H1 (cell line): Measurements from ENCODE around the gene VPS37D. TPM values are rescaled to one million over a fixed set of nuclear protein-coding genes. Genes with fewer than 3 reads are reported as not detected.

Experiments
- CTCF ChIA-PET: fragments of 300-600 bp; sonication (Branson Sonifier 250); formaldehyde crosslinking; loops from one replicate; lab custom pipeline; 2021; ENCODE audit not compliant: partially characterized antibody; lab: Charles Lee
- POLR2A ChIA-PET: fragments of 300-600 bp; sonication (Branson Sonifier 250); formaldehyde crosslinking; loops from one replicate; lab custom pipeline; 2021; ENCODE audit warnings: inconsistent platforms; ENCODE audit not compliant: partially characterized antibody; lab: Charles Lee
- DNase-seq, 2 experiments: peaks; one replicate each; pipeline versions ENCODE4 v3.0.0 to v3.0.0-alpha.2; 2010 to 2022; ENCODE audit warnings: low spot score in 2 of 2, low read depth in 1 of 2, mixed read lengths in 1 of 2
- FAIRE-seq: peaks from 2 replicates; lab custom pipeline; 2011; peaks lifted over from hg19 to GRCh38; lab: Jason Lieb, UNC
- H2AFZ ChIP-seq: 2 replicates; pipeline ENCODE4 v1.8.1; 2012; ENCODE audit warnings: low read length, inconsistent platforms
- H2AK5ac ChIP-seq: 2 replicates; pipeline ENCODE4 v1.6.1; 2013; ENCODE audit warnings: low read depth, low read length
- H2BK120ac ChIP-seq: replicated peaks from 2 replicates; pipeline ENCODE3; 2013; ENCODE audit warnings: low read depth, low read length, inconsistent platforms
- H2BK12ac ChIP-seq: 2 replicates; pipeline ENCODE4 v1.6.1; 2013; ENCODE audit warnings: low read depth, low read length
- H2BK15ac ChIP-seq: 2 replicates; pipeline ENCODE4 v1.6.1; 2013; ENCODE audit warnings: low read length
- H2BK20ac ChIP-seq: 2 replicates; pipeline ENCODE4 v1.6.1; 2013; ENCODE audit warnings: low read length
- H2BK5ac ChIP-seq: 2 replicates; pipeline ENCODE4 v1.6.1; 2013; ENCODE audit warnings: low read depth, low read length
- H3K14ac ChIP-seq: 2 replicates; pipeline ENCODE4 v1.6.1; 2013; ENCODE audit warnings: inconsistent platforms; ENCODE audit not compliant: insufficient read length
- H3K18ac ChIP-seq: 2 replicates; pipeline ENCODE4 v1.6.1; 2013; ENCODE audit warnings: low read length; ENCODE audit errors: extremely low read depth
- H3K23ac ChIP-seq: 2 replicates; pipeline ENCODE4 v1.6.1; 2013; ENCODE audit warnings: inconsistent platforms; ENCODE audit not compliant: insufficient read length
- H3K23me2 ChIP-seq: 2 replicates; pipeline ENCODE4 v1.6.1; 2013; ENCODE audit warnings: low read depth, low read length
- H3K27ac ChIP-seq: 2 replicates; pipeline ENCODE4 v1.6.1; 2011; ENCODE audit warnings: low read depth, low read length, inconsistent platforms
- H3K27me3 ChIP-seq, 4 experiments: replicated peaks in 1 of 4; 1 replicate in 1 of 4; 2 replicates in 3 of 4; pipeline versions ENCODE4 v1.6.1 to v1.8.1; 2011 to 2013; ENCODE audit warnings: low read length in 3 of 4, mild to moderate bottlenecking in 3 of 4, inconsistent platforms in 2 of 4, mixed read lengths in 2 of 4, moderate library complexity in 1 of 4; ENCODE audit not compliant: control insufficient read depth in 3 of 4, insufficient read depth in 3 of 4; ENCODE audit errors: extremely low read depth in 1 of 4
- H3K36me3 ChIP-seq, 4 experiments: 2 replicates each; pipeline versions ENCODE4 v1.6.1 to v1.8.1; 2011 to 2013; ENCODE audit warnings: mild to moderate bottlenecking in 4 of 4, low read length in 3 of 4, moderate library complexity in 2 of 4, control low read depth in 1 of 4, inconsistent platforms in 1 of 4; ENCODE audit not compliant: insufficient read depth in 4 of 4, control insufficient read depth in 2 of 4
- H3K4ac ChIP-seq: replicated peaks from 2 replicates; pipeline ENCODE3; 2013; ENCODE audit warnings: low read length, low read depth, mixed read lengths, inconsistent platforms; ENCODE audit not compliant: insufficient read length
- H3K4me1 ChIP-seq, 4 experiments: replicated peaks in 1 of 4; 1 replicate in 1 of 4; 2 replicates in 3 of 4; pipeline versions ENCODE4 v1.6.1 to v1.8.1; 2011 to 2013; ENCODE audit warnings: low read length in 3 of 4, inconsistent platforms in 2 of 4, mixed read lengths in 1 of 4; ENCODE audit not compliant: insufficient read depth in 4 of 4, control insufficient read depth in 3 of 4
- H3K4me2 ChIP-seq, 2 experiments: 2 replicates each; pipeline versions ENCODE4 v1.6.1 to v1.8.1; 2011 to 2013; ENCODE audit warnings: low read depth in 2 of 2, low read length in 2 of 2, control low read depth in 1 of 2, inconsistent platforms in 1 of 2, mild to moderate bottlenecking in 1 of 2; ENCODE audit not compliant: insufficient read depth in 1 of 2
- H3K4me3 ChIP-seq, 4 experiments: fragments of 200-600, 300-600 bp in 1 of 4; sonication (generic), shearing (Covaris generic), sonication (Bioruptor Twin) in 1 of 4; 2 replicates each; pipeline versions ENCODE4 v1.5.1 to v1.8.1; 2011 to 2016; ENCODE audit warnings: low read length in 4 of 4, low read depth in 3 of 4, control low read depth in 2 of 4, inconsistent platforms in 2 of 4, mild to moderate bottlenecking in 2 of 4, mixed read lengths in 1 of 4, moderate library complexity in 1 of 4; ENCODE audit not compliant: insufficient read depth in 2 of 4; ENCODE audit errors: extremely low read depth in 1 of 4
- H3K56ac ChIP-seq: replicated peaks from 2 replicates; pipeline ENCODE3; 2013; ENCODE audit warnings: low read depth, mild to moderate bottlenecking, mixed read lengths, low read length, inconsistent platforms; ENCODE audit not compliant: insufficient read length
- H3K79me1 ChIP-seq: 2 replicates; pipeline ENCODE4 v1.6.1; 2013; ENCODE audit warnings: low read depth, low read length, control low read depth
- H3K79me2 ChIP-seq, 2 experiments: 2 replicates each; pipeline versions ENCODE4 v1.6.1 to v1.8.1; 2012 to 2013; ENCODE audit warnings: low read length in 2 of 2, mild to moderate bottlenecking in 2 of 2, inconsistent platforms in 1 of 2; ENCODE audit not compliant: insufficient read depth in 2 of 2, control insufficient read depth in 1 of 2
- H3K9ac ChIP-seq, 4 experiments: replicated peaks in 1 of 4; 1 replicate in 1 of 4; 2 replicates in 3 of 4; pipeline versions ENCODE4 v1.6.1 to v1.8.1; 2011 to 2013; ENCODE audit warnings: low read depth in 3 of 4, low read length in 3 of 4, control low read depth in 2 of 4, mild to moderate bottlenecking in 2 of 4, moderate library complexity in 2 of 4, inconsistent platforms in 1 of 4; ENCODE audit errors: extremely low read depth in 1 of 4
- H3K9me3 ChIP-seq, 2 experiments: 2 replicates each; pipeline versions ENCODE4 v1.6.1 to v1.8.1; 2012 to 2013; ENCODE audit warnings: mild to moderate bottlenecking in 2 of 2, moderate library complexity in 2 of 2, control low read depth in 1 of 2, inconsistent platforms in 1 of 2, low read depth in 1 of 2, low read length in 1 of 2, mixed read lengths in 1 of 2; ENCODE audit not compliant: insufficient read depth in 2 of 2
- H4K20me1 ChIP-seq, 2 experiments: replicated peaks in 1 of 2; 2 replicates each; pipeline versions ENCODE3 to v1.8.1; 2011 to 2013; ENCODE audit warnings: inconsistent platforms in 2 of 2, low read length in 2 of 2, mild to moderate bottlenecking in 1 of 2; ENCODE audit not compliant: insufficient read depth in 2 of 2, control insufficient read depth in 1 of 2
- H4K5ac ChIP-seq: 2 replicates; pipeline ENCODE4 v1.6.1; 2013; ENCODE audit warnings: low read length, low read depth, mixed read lengths, inconsistent platforms; ENCODE audit not compliant: insufficient read length
- H4K8ac ChIP-seq: 2 replicates; pipeline ENCODE4 v1.8.0; 2013; ENCODE audit warnings: mild to moderate bottlenecking, moderate library complexity, low read length, inconsistent platforms; ENCODE audit not compliant: insufficient read depth; ENCODE audit errors: extremely low read depth
- H4K91ac ChIP-seq: replicated peaks from 2 replicates; pipeline ENCODE3; 2013; ENCODE audit warnings: low read length, mixed read lengths, inconsistent platforms; ENCODE audit not compliant: insufficient read length
- CBX5 ChIP-seq: fragments of 300-800, 300-1000 bp; sonication (generic); IDR thresholded peaks from 2 replicates; pipeline ENCODE4 v1.7.1; 2016; ENCODE audit warnings: antibody characterized with exemption, low read length, low read depth
- CHD1 ChIP-seq: IDR thresholded peaks from 2 replicates; pipeline ENCODE4 v1.6.1; 2012; ENCODE audit warnings: low read depth, low read length, improper control_type of control experiment
- CTBP2 ChIP-seq: IDR thresholded peaks from 2 replicates; pipeline ENCODE4 v1.7.0; 2011; ENCODE audit warnings: borderline replicate concordance, mild to moderate bottlenecking, moderate library complexity, mixed read lengths, low read length; ENCODE audit not compliant: insufficient read depth, insufficient read length
- EGR1 ChIP-seq: IDR thresholded peaks from 2 replicates; pipeline ENCODE4 v1.6.1; 2011; ENCODE audit warnings: low read depth, low read length, borderline replicate concordance
- HDAC2 ChIP-seq, 2 experiments: fragments of 300-600 bp in 1 of 2; sonication (generic) in 1 of 2; IDR thresholded peaks; 2 replicates each; pipeline ENCODE4 v1.6.1; 2011 to 2012; ENCODE audit warnings: low read depth in 2 of 2, low read length in 2 of 2, mild to moderate bottlenecking in 2 of 2, moderate library complexity in 2 of 2, borderline replicate concordance in 1 of 2, inconsistent platforms in 1 of 2
- NANOG ChIP-seq: IDR thresholded peaks from 2 replicates; pipeline ENCODE4 v1.6.1; 2011; ENCODE audit warnings: low read length, low read depth, mild to moderate bottlenecking, inconsistent platforms; ENCODE audit not compliant: insufficient read depth, poor library complexity, severe bottlenecking
- POLR2A ChIP-seq, 2 experiments: IDR thresholded peaks; 1 replicate in 1 of 2; 2 replicates in 1 of 2; pipeline ENCODE4 v1.6.1; 2011; ENCODE audit warnings: low read depth in 2 of 2, low read length in 2 of 2, mild to moderate bottlenecking in 2 of 2; ENCODE audit errors: control extremely low read depth in 1 of 2
- POLR2AphosphoS5 ChIP-seq: IDR thresholded peaks from 2 replicates; pipeline ENCODE4 v1.6.1; 2011; ENCODE audit warnings: low read depth, low read length
- RBBP5 ChIP-seq: IDR thresholded peaks from 2 replicates; pipeline ENCODE4 v1.7.1; 2012; ENCODE audit warnings: low read depth, mild to moderate bottlenecking, inconsistent platforms, low read length, moderate library complexity, borderline replicate concordance
- RXRA ChIP-seq: IDR thresholded peaks from 2 replicates; pipeline ENCODE4 v1.6.1; 2011; ENCODE audit warnings: low read depth, mild to moderate bottlenecking, low read length, moderate library complexity; ENCODE audit not compliant: insufficient read depth
- SP4 ChIP-seq: IDR thresholded peaks from 2 replicates; pipeline ENCODE4 v1.6.1; 2012; ENCODE audit warnings: low read length, inconsistent platforms
- SRF ChIP-seq: IDR thresholded peaks from 2 replicates; pipeline ENCODE4 v1.6.1; 2011; ENCODE audit warnings: mild to moderate bottlenecking, low read depth, low read length, moderate library complexity
- TEAD4 ChIP-seq: IDR thresholded peaks from 2 replicates; pipeline ENCODE4 v1.6.1; 2012; ENCODE audit warnings: low read depth, low read length, inconsistent platforms, mixed read lengths
- WGBS, 2 experiments: shearing (Covaris generic) in 1 of 2; methylation state at CpG; one replicate each; pipeline versions ENCODE4 v1.1.6 to v1.1.7; 2013 to 2015; ENCODE audit warnings: low lambda C conversion rate in 2 of 2, mixed read lengths in 2 of 2, inconsistent platforms in 1 of 2, low coverage in 1 of 2, missing lambda C conversion rate in 1 of 2; ENCODE audit not compliant: insufficient replicate concordance in 2 of 2, insufficient coverage in 1 of 2, insufficient read length in 1 of 2; ENCODE audit errors: extremely low coverage in 1 of 2, missing lambda C conversion rate in 1 of 2; 5-methylcytosine and 5-hydroxymethylcytosine counted together
- polyA plus RNA-seq, 7 experiments: library from polyadenylated mRNA; depleted of rRNA in 3 of 7; stranded (reverse) in 5 of 7; unstranded in 2 of 7; fragments of >200 nt in 5 of 7; fragments of 200-250 nt in 2 of 7; gene quantifications; 1 replicate in 5 of 7; 2 replicates in 1 of 7; 4 replicates in 1 of 7; pipeline versions ENCODE4 v1.2.1 to v1.2.3, GENCODE V29; 2011 to 2013; ENCODE audit warnings: missing spikeins in 2 of 7, mixed read lengths in 2 of 7
- total RNA-seq: library from RNA; stranded (reverse); fragmentation: NEBNext Ultra II Directional; extraction: Animal tissue kit (Norgen Biotek cat#: 25700); gene quantifications from 2 replicates; pipeline ENCODE4 v1.2.1, GENCODE V29; 2021
- TF ChIP-seq, protein P1 (sequence below): IDR thresholded peaks from 2 replicates; pipeline ENCODE4 v1.6.1; 2011; ENCODE audit warnings: low read depth, mild to moderate bottlenecking, low read length; ENCODE audit not compliant: insufficient read depth

The VPS37D gene
- total and polyA plus RNA-seq, 2 of the 8 experiments (the other 6 are each of a cell fraction or from before 2014, with no cell fraction given): 3.4 to 5.0 TPM

DNA sequence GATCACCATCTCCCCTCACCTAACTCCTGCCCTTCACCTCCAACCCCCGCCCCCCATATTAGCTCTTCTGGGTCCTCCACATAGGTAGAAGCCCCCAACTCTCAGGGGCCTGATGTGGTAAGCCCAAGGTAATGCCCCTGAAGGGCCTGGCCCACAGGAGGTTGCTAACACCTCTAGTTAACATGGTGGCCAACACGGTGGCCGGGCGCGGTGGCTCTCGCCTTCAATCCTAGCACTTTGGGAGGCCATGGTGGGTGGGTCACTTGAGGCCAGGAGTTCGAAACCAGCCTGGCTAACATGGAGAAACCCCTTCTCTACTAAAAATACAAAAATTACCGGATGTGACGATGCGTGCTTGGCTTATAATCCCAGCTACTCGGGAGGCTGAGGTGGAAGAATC, 42.4 kb upstream of the VPS37D start:
- Histone ChIP-seq H2BK20ac (no peak overlapping the region), H2BK5ac (no peak overlapping the region), H3K4me1 (peaks cover 0 to 8% (median 5%) of the 10 kb centered on the region in 4 experiments; a peak in 6 of 7 replicates), H2BK120ac (no peak overlapping the region), H3K36me3 (no peaks in the 10 kb centered on the region), H4K20me1 (peaks cover 0 to 5% of the 10 kb centered on the region in 2 experiments), H3K4ac (peak overlapping the region; percentile 32), H4K8ac (no peak overlapping the region; the same call in 1 of the 2 replicates), H2AK5ac (no peak overlapping the region), H3K27me3 (peaks cover 0 to 12% (median 10%) of the 10 kb centered on the region in 4 experiments; a peak in 5 of 7 replicates), H3K14ac (no peak overlapping the region), H3K4me3 (no peak overlapping the region), H2AFZ (no peak overlapping the region), H4K91ac (no peak overlapping the region), H3K79me2 (no peaks in the 10 kb centered on the region), H3K9me3 (no peaks in the 10 kb centered on the region), H4K5ac (no peak overlapping the region), H3K56ac (no peak overlapping the region), H3K18ac (no peak overlapping the region), H3K23me2 (peaks cover 18% of the 10 kb centered on the region), H2BK15ac (no peak overlapping the region), H3K9ac (no peak overlapping the region), H3K23ac (no peak overlapping the region), H3K4me2 (no peak overlapping the region), H3K27ac (no peak overlapping the region), H2BK12ac (no peak overlapping the region), H3K79me1 (no peaks in the 10 kb centered on the region)
- DNase-seq (no peak), FAIRE-seq (no peak)
- POLR2A ChIA-PET: interaction anchor here (0.8 to 1.3 kb wide), 4 partner anchors 17 to 75 kb away, joined by 3 to 5 read pairs (median 4); no protein-coding TSS in a partner anchor
- 91% methylated on average over 11 of the region's 11 CpGs; no CpG with 5 or more reads in 1 of the 2 experiments for WGBS, 2 experiments
- CTCF ChIA-PET: interaction anchor here (0.6 to 7.9 kb wide), 8 partner anchors 12 to 399 kb away, joined by 3 to 136 read pairs (median 4); no protein-coding TSS in a partner anchor
- TF ChIP-seq CBX5: no peak
- TF ChIP-seq RXRA: no peak
- no peak for TF ChIP-seq RBBP5
- TF ChIP-seq CTBP2: no peak
- TF ChIP-seq TEAD4: no peak
- TF ChIP-seq CHD1: no peak
- no peak for TF ChIP-seq SRF
- TF ChIP-seq EGR1: no peak
- TF ChIP-seq NANOG: no peak
- no peak for TF ChIP-seq HDAC2 (IDR thresholded peaks at IDR 0.05; ENCODE audit: borderline replicate concordance in 1 of 2, low read depth in 2 of 2, low read length in 2 of 2)
- TF ChIP-seq POLR2A (IDR thresholded peaks at IDR 0.05; ENCODE audit: control extremely low read depth in 1 of 2, low read depth in 2 of 2, low read length in 2 of 2): no peak
- no peak for TF ChIP-seq POLR2AphosphoS5
- TF ChIP-seq, protein P1, sequence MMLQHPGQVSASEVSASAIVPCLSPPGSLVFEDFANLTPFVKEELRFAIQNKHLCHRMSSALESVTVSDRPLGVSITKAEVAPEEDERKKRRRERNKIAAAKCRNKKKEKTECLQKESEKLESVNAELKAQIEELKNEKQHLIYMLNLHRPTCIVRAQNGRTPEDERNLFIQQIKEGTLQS: no peak
- TF ChIP-seq SP4: no peak
